IMR-90 (cell line): Measurements from ENCODE around the gene DAAM1.

Experiments
- BHLHE40 ChIP-seq: fragments of 150-350 bp; IDR thresholded peaks from 2 replicates; pipeline ENCODE4 v1.6.1; 2016; ENCODE audit warnings: mild to moderate bottlenecking, low read depth, low read length
- ELK1 ChIP-seq: fragments of 150-350 bp; IDR thresholded peaks from 2 replicates; pipeline ENCODE4 v1.6.1; 2016; ENCODE audit warnings: low read depth, mild to moderate bottlenecking, low read length, moderate library complexity, borderline replicate concordance
- MAFK ChIP-seq: IDR thresholded peaks from 2 replicates; pipeline ENCODE4 v1.6.1; 2012; ENCODE audit warnings: low read depth, low read length, improper control_type of control experiment
- MXI1 ChIP-seq: IDR thresholded peaks from 2 replicates; pipeline ENCODE4 v1.6.1; 2012; ENCODE audit warnings: low read depth, mild to moderate bottlenecking, low read length, moderate library complexity, borderline replicate concordance
- NFE2L2 ChIP-seq: fragments of 150-350 bp; IDR thresholded peaks from 2 replicates; pipeline ENCODE4 v1.6.1; 2016; ENCODE audit warnings: low read depth, mild to moderate bottlenecking, low read length
- POLR2A ChIP-seq: IDR thresholded peaks from 2 replicates; pipeline ENCODE4 v1.6.1; 2012; ENCODE audit warnings: mild to moderate bottlenecking, low read depth, low read length
- RAD21 ChIP-seq: IDR thresholded peaks from 2 replicates; pipeline ENCODE4 v1.6.1; 2012; ENCODE audit warnings: low read length, improper control_type of control experiment
- RCOR1 ChIP-seq: IDR thresholded peaks from 2 replicates; pipeline ENCODE4 v1.6.1; 2012; ENCODE audit warnings: mild to moderate bottlenecking, low read length, improper control_type of control experiment; ENCODE audit not compliant: insufficient replicate concordance
- RFX5 ChIP-seq: IDR thresholded peaks from 2 replicates; pipeline ENCODE4 v1.8.0; 2012; ENCODE audit warnings: low read depth, mild to moderate bottlenecking, low read length, moderate library complexity
- SMC3 ChIP-seq: fragments of 150-350 bp; IDR thresholded peaks from 2 replicates; pipeline ENCODE4 v1.6.1; 2016; ENCODE audit warnings: low read depth, mild to moderate bottlenecking, antibody characterized with exemption, low read length, moderate library complexity
- USF2 ChIP-seq: fragments of 150-350 bp; IDR thresholded peaks from 2 replicates; pipeline ENCODE4 v1.6.1; 2017; ENCODE audit warnings: mild to moderate bottlenecking, antibody characterized with exemption, low read length, low read depth
- TF ChIP-seq, protein P1 (sequence below): conservative IDR thresholded peaks from 2 replicates; pipeline ENCODE4 v1.5.1; 2012; ENCODE audit warnings: mild to moderate bottlenecking, low read depth, low read length, improper control_type of control experiment

- TF ChIP-seq SMC3 (no peak), RCOR1 (no peak), POLR2A (no peak), MAFK (no peak), MXI1 (no peak), BHLHE40 (no peak), RAD21 (no peak), RFX5 (no peak), NFE2L2 (no peak), USF2 (no peak), ELK1 (no peak)
- TF ChIP-seq, protein P1, sequence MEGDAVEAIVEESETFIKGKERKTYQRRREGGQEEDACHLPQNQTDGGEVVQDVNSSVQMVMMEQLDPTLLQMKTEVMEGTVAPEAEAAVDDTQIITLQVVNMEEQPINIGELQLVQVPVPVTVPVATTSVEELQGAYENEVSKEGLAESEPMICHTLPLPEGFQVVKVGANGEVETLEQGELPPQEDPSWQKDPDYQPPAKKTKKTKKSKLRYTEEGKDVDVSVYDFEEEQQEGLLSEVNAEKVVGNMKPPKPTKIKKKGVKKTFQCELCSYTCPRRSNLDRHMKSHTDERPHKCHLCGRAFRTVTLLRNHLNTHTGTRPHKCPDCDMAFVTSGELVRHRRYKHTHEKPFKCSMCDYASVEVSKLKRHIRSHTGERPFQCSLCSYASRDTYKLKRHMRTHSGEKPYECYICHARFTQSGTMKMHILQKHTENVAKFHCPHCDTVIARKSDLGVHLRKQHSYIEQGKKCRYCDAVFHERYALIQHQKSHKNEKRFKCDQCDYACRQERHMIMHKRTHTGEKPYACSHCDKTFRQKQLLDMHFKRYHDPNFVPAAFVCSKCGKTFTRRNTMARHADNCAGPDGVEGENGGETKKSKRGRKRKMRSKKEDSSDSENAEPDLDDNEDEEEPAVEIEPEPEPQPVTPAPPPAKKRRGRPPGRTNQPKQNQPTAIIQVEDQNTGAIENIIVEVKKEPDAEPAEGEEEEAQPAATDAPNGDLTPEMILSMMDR = no peak
These were observed 95.6 kb downstream of the DAAM1 start for GRCh38 chr14:59284059-59284458.
